ENCODE measurements around the gene UBAC2. TPM values are rescaled to one million over a fixed set of nuclear protein-coding genes. Genes with fewer than 3 reads are reported as not detected.
A peak's percentile ranks its signal among the peaks of the same experiment; 100 is the strongest.

Gene UBAC2
- total and polyA plus RNA-seq, 2 of the 8 experiments (the other 6 are each of a cell fraction or from before 2014, with no cell fraction given): 75.9 to 76.9 TPM

GRCh38 chr13:99376132-99376531, 175.5 kb downstream of the UBAC2 start:
- Histone ChIP-seq H2BK20ac (ENCODE audit: low read length) (no peak overlapping the region), H3K79me1 (ENCODE audit: low read depth, low read length) (no peaks in the 10 kb centered on the region), H4K20me1 (replicated peaks in 1 of 2; ENCODE audit: control insufficient read depth in 1 of 2, insufficient read depth in 2 of 2, low read length in 2 of 2) (no peaks in the 10 kb centered on the region), H3K79me2 (ENCODE audit: control insufficient read depth in 1 of 2, insufficient read depth in 2 of 2, low read length in 2 of 2) (no peaks in the 10 kb centered on the region), H3K9me3 (ENCODE audit: insufficient read depth in 2 of 2, low read depth in 1 of 2, low read length in 1 of 2) (no peaks in the 10 kb centered on the region), H4K91ac (replicated peaks; ENCODE audit: insufficient read length, low read length) (no peak overlapping the region), H3K27ac (ENCODE audit: low read depth, low read length) (no peak overlapping the region), H2AFZ (ENCODE audit: low read length) (no peak overlapping the region), H3K4ac (replicated peaks; ENCODE audit: insufficient read length, low read depth, low read length) (no peak overlapping the region), H3K23me2 (ENCODE audit: low read depth, low read length) (no peaks in the 10 kb centered on the region), H3K36me3 (ENCODE audit: control insufficient read depth in 2 of 4, insufficient read depth in 4 of 4, low read length in 3 of 4) (0 out of 8 replicates have a peak, but pooled peaks cover 0 to 3% (median 0%) of the 10 kb centered on the region in 4 experiments), H2BK15ac (ENCODE audit: low read length) (no peak overlapping the region), H3K4me2 (ENCODE audit: insufficient read depth in 1 of 2, low read depth in 2 of 2, low read length in 2 of 2) (no peak overlapping the region), H3K4me1 (replicated peaks in 1 of 4; ENCODE audit: control insufficient read depth in 3 of 4, insufficient read depth in 4 of 4, low read length in 3 of 4) (peaks cover 0 to 16% (median 3%) of the 10 kb centered on the region in 4 experiments), H3K4me3 (ENCODE audit: extremely low read depth in 1 of 4, insufficient read depth in 2 of 4, low read depth in 3 of 4, low read length in 4 of 4) (no peak overlapping the region), H2AK5ac (ENCODE audit: low read depth, low read length) (no peak overlapping the region), H3K56ac (replicated peaks; ENCODE audit: insufficient read length, low read depth, low read length) (no peak overlapping the region), H3K9ac (replicated peaks in 1 of 4; ENCODE audit: extremely low read depth in 1 of 4, low read depth in 3 of 4, low read length in 3 of 4) (no peak overlapping the region), H4K8ac (ENCODE audit: extremely low read depth, insufficient read depth, low read length) (no peak overlapping the region), H2BK5ac (ENCODE audit: low read depth, low read length) (no peak overlapping the region), H3K27me3 (replicated peaks in 1 of 4; ENCODE audit: control insufficient read depth in 3 of 4, extremely low read depth in 1 of 4, insufficient read depth in 3 of 4, low read length in 3 of 4) (no peaks in the 10 kb centered on the region), H3K14ac (ENCODE audit: insufficient read length) (no peak overlapping the region), H3K18ac (ENCODE audit: extremely low read depth, low read length) (no peak overlapping the region), H2BK12ac (ENCODE audit: low read depth, low read length) (no peak overlapping the region), H3K23ac (ENCODE audit: insufficient read length) (no peak overlapping the region), H2BK120ac (replicated peaks; ENCODE audit: low read depth, low read length) (no peak overlapping the region), H4K5ac (ENCODE audit: insufficient read length, low read depth, low read length) (no peak overlapping the region)
- FAIRE-seq: no peak
- DNase-seq (ENCODE audit: low read depth in 1 of 2, low spot score in 2 of 2): peak in 1 of 2 experiments; percentile 39
- ChIA-PET CTCF (ENCODE audit: partially characterized antibody) (interaction anchor here (0.9 to 6.6 kb wide), 6 partner anchors 8 to 106 kb away, joined by 4 to 37 read pairs (median 18); no protein-coding TSS in a partner anchor), POLR2A (ENCODE audit: partially characterized antibody) (no interaction called here)
- 96% methylated on average over 6 of the region's 6 CpGs; no CpG with 5 or more reads in 1 of the 2 experiments for WGBS, 2 experiments (ENCODE audit: extremely low coverage in 1 of 2, insufficient coverage in 1 of 2, insufficient read length in 1 of 2, insufficient replicate concordance in 2 of 2, low coverage in 1 of 2, low lambda C conversion rate in 2 of 2, missing lambda C conversion rate in 1 of 2)
- TF ChIP-seq SIN3A (conservative IDR thresholded peaks at IDR 0.05 in 1 of 2, IDR thresholded peaks at IDR 0.05 in 1 of 2; ENCODE audit: low read depth in 1 of 2, low read length in 2 of 2): no peak
- TF ChIP-seq PHF8 (conservative IDR thresholded peaks at IDR 0.05; ENCODE audit: low read depth, low read length): no peak
- TF ChIP-seq NRF1 (IDR thresholded peaks at IDR 0.05; ENCODE audit: low read depth, low read length): no peak
- no peak for TF ChIP-seq GTF2F1 (IDR thresholded peaks at IDR 0.05; ENCODE audit: borderline replicate concordance, low read depth, low read length)
- TF ChIP-seq CHD2 (IDR thresholded peaks at IDR 0.05; ENCODE audit: low read length): no peak
- TF ChIP-seq TEAD4 (IDR thresholded peaks at IDR 0.05; ENCODE audit: low read depth, low read length): no peak
- TF ChIP-seq YY1 (IDR thresholded peaks at IDR 0.05; ENCODE audit: low read depth, low read length): no peak
- no peak for TF ChIP-seq TCF12 (IDR thresholded peaks at IDR 0.05; ENCODE audit: low read depth, low read length)
- TF ChIP-seq USF2 (IDR thresholded peaks at IDR 0.05; ENCODE audit: low read length): no peak
- TF ChIP-seq EGR1 (IDR thresholded peaks at IDR 0.05; ENCODE audit: borderline replicate concordance, low read depth, low read length): no peak
- no peak for TF ChIP-seq NANOG (IDR thresholded peaks at IDR 0.05; ENCODE audit: insufficient read depth, low read depth, low read length, poor library complexity, severe bottlenecking)
- TF ChIP-seq CBX8 (IDR thresholded peaks at IDR 0.05; ENCODE audit: borderline replicate concordance, low read depth, low read length): no peak
- TF ChIP-seq FOSL1 (IDR thresholded peaks at IDR 0.05; ENCODE audit: insufficient read depth, low read depth, low read length): no peak
- TF ChIP-seq CHD1 (IDR thresholded peaks at IDR 0.05; ENCODE audit: low read depth, low read length): no peak
